ENCODE results near the gene CDKAL1.

The CDKAL1 gene

GRCh38 chr6:20978151-20978614 is 443.9 kb downstream of the CDKAL1 start:
- Histone ChIP-seq H3K27me3 (replicated peaks; ENCODE audit: control insufficient read depth, insufficient read depth, low read length) (no peaks in the 10 kb centered on the region), H3K36me3 (ENCODE audit: control insufficient read depth, insufficient read depth, low read length) (no peaks in the 10 kb centered on the region), H3K4me3 (replicated peaks; ENCODE audit: low read depth, low read length) (no peak overlapping the region)
- DNase-seq (ENCODE audit: extremely low read depth, insufficient read length), result peak; percentile 56
- TF ChIP-seq CTCF (IDR thresholded peaks at IDR 0.05; ENCODE audit: insufficient read depth, low read length, poor library complexity, severe bottlenecking), result no peak

- TF ChIP-seq CTCF (IDR thresholded peaks at IDR 0.05; ENCODE audit: insufficient read depth, low read length, poor library complexity, severe bottlenecking), result no peak
- Histone ChIP-seq H3K4me3 (replicated peaks; ENCODE audit: low read depth, low read length) (no peak overlapping the region), H3K36me3 (ENCODE audit: control insufficient read depth, insufficient read depth, low read length) (no peaks in the 10 kb centered on the region), H3K27me3 (replicated peaks; ENCODE audit: control insufficient read depth, insufficient read depth, low read length) (no peaks in the 10 kb centered on the region)
- DNase-seq (ENCODE audit: extremely low read depth, insufficient read length), result no peak
Observed at GRCh38 chr6:20979076-20979475, 444.8 kb downstream of the CDKAL1 start.

- no peak for DNase-seq (ENCODE audit: extremely low read depth, insufficient read length)
- Histone ChIP-seq H3K36me3 (ENCODE audit: control insufficient read depth, insufficient read depth, low read length) (no peaks in the 10 kb centered on the region), H3K27me3 (replicated peaks; ENCODE audit: control insufficient read depth, insufficient read depth, low read length) (no peaks in the 10 kb centered on the region), H3K4me3 (replicated peaks; ENCODE audit: low read depth, low read length) (no peak overlapping the region)
- no peak for TF ChIP-seq CTCF (IDR thresholded peaks at IDR 0.05; ENCODE audit: insufficient read depth, low read length, poor library complexity, severe bottlenecking)
Observed at GRCh38 chr6:20983961-20984360, 449.7 kb downstream of the CDKAL1 start.

GRCh38 chr6:20985821-20986220 is 451.6 kb downstream of the CDKAL1 start:
- Histone ChIP-seq H3K4me3 (replicated peaks; ENCODE audit: low read depth, low read length) (no peak overlapping the region), H3K27me3 (replicated peaks; ENCODE audit: control insufficient read depth, insufficient read depth, low read length) (no peaks in the 10 kb centered on the region), H3K36me3 (ENCODE audit: control insufficient read depth, insufficient read depth, low read length) (no peaks in the 10 kb centered on the region)
- no peak for TF ChIP-seq CTCF (IDR thresholded peaks at IDR 0.05; ENCODE audit: insufficient read depth, low read length, poor library complexity, severe bottlenecking)
- no peak for DNase-seq (ENCODE audit: extremely low read depth, insufficient read length)

- Histone ChIP-seq H3K27me3 (replicated peaks; ENCODE audit: control insufficient read depth, insufficient read depth, low read length) (no peaks in the 10 kb centered on the region), H3K4me3 (replicated peaks; ENCODE audit: low read depth, low read length) (no peak overlapping the region), H3K36me3 (ENCODE audit: control insufficient read depth, insufficient read depth, low read length) (no peaks in the 10 kb centered on the region)
- DNase-seq (ENCODE audit: extremely low read depth, insufficient read length), result no peak
- no peak for TF ChIP-seq CTCF (IDR thresholded peaks at IDR 0.05; ENCODE audit: insufficient read depth, low read length, poor library complexity, severe bottlenecking)
Observed at GRCh38 chr6:20991910-20992309, 457.7 kb downstream of the CDKAL1 start.

GRCh38 chr6:20996099-20996498 is 461.8 kb downstream of the CDKAL1 start:
- no peak for DNase-seq (ENCODE audit: extremely low read depth, insufficient read length)
- TF ChIP-seq CTCF (IDR thresholded peaks at IDR 0.05; ENCODE audit: insufficient read depth, low read length, poor library complexity, severe bottlenecking), result no peak
- Histone ChIP-seq H3K36me3 (ENCODE audit: control insufficient read depth, insufficient read depth, low read length) (no peaks in the 10 kb centered on the region), H3K4me3 (replicated peaks; ENCODE audit: low read depth, low read length) (no peak overlapping the region), H3K27me3 (replicated peaks; ENCODE audit: control insufficient read depth, insufficient read depth, low read length) (no peaks in the 10 kb centered on the region)
